ENCODE measurements around the gene AIP. TPM values are rescaled to one million over a fixed set of nuclear protein-coding genes. Genes with fewer than 3 reads are reported as not detected.

Gene AIP
- polyA plus RNA-seq, 5 donors: 45.4 to 67.7 (median 60.0) TPM

DNA sequence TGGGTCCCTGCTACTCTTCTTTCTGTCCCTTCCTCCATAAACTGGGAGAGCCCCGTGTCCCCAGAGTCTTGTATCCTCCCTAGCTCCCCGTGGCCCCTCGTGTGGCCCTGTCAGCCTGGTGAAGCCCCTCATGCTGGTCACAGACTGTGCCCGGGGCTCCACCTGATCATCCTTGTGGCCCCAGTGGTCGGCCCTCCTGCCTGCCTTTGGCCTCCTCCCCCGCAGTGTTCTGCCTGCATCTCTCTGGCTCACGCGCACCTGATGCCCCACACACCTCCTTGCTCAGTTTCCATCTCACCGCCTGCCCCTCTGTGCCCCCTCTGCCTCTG lies 41.6 kb downstream of the AIP start:
- no peak for DNase-seq

DNA sequence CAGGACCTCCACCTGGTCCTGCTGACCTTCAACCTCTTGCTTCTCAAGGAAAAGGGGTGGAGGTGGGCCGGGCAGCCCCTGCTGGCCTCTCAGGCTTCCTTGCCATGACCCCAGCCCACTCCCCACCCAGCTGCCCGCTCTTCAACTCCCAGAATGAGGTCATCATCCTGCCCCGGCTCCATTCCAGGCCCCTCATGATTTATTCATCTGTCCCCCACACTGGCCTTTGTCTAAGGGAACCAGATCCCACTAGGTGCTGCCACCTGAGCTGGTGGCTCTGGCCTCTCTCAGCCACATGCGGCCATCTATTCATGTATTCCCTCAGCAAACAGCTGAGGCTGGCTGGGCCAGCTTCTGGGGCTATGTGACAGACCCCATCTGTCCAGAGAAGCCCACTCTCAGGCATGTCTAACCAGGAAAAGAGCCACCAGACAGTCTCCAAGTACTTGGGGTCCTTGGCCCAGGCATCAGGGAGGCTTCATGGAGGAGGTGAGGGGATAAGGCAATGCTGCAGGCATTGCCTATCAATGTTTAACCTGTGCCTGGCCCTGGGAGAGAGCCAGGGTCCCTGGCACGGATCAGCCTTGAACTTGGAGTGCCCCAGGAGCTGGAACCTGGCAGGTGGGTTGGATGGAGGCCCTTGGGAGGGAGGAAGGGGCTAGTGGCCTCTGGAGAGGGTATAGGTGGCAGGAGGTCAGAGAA lies 42.6 kb downstream of the AIP start:
- no peak for DNase-seq

- DNase-seq: no peak
Measured at GRCh38 chr11:67528376-67528775, 45.5 kb downstream of the AIP start.

- DNase-seq: no peak
Measured at GRCh38 chr11:67530282-67530592, 47.4 kb downstream of the AIP start.

DNA sequence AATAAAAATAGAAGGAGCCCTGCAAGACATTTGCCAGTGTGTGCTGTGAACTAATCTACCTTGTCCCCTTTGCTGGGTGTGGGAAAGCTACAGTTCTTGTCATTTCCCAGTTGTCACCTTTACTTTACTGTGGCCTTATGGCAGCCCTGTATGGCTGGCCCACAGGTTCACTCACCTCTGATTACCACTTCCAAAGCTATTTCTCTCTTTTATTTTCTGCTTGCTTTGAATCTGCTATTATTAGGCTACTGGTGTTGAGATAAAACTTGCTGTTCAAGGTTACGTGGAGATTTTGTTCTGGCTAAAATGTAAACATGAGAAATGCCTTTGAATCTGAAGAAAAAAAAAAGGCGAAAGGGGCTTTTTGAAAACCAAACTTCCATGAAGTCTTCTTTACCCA lies 50.1 kb downstream of the AIP start:
- DNase-seq: no peak

DNA sequence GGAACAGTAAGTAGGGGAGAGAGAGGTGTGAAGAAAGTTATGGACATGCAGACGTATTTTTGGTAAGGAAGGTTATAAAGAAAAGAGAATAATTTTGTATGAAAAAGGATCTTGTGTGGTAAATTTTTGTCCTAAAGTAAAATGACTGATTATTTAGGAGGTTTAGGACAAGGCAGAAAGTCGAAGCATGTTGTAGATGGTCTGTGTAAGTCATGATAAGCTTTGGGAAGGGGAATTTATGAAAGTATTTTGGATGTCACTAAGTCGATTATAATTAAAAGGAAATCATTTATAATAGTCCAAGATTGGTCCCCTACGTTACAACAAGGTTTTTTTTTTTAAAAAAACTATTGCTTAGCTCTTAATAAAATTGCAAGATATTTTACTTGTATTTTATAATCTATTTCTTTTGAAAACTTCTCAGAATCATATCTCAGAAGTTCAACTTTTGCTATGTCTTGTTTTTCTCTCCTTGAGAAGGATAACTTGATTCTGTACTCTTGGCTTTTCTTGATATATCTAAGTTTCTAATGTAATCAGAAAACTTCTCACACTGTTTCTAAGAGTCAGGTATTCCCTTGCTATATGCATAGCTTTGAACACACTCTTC lies 51.3 kb downstream of the AIP start:
- no peak for DNase-seq

GRCh38 chr11:67535561-67535960 lies 52.7 kb downstream of the AIP start:
- no peak for DNase-seq

DNA sequence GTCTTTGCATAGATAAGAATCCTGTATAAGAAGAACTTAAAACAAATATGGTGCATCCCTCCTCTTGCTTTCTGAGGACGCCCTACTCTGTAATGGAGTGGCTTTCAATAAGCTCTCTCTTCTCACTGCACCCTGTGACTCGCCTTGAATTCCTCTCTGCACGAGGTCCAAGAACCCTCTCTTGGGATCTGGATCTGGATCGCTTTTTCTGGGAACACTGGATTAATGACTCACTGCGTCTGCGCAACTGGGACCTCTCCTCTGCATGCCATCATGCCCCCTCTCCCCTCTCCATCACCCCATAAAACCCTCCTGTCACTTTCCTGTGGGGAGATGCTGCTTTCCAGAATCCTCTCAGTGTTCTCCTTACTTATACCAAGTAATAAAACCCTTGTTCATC lies 55.5 kb downstream of the AIP start:
- DNase-seq: no peak

DNA sequence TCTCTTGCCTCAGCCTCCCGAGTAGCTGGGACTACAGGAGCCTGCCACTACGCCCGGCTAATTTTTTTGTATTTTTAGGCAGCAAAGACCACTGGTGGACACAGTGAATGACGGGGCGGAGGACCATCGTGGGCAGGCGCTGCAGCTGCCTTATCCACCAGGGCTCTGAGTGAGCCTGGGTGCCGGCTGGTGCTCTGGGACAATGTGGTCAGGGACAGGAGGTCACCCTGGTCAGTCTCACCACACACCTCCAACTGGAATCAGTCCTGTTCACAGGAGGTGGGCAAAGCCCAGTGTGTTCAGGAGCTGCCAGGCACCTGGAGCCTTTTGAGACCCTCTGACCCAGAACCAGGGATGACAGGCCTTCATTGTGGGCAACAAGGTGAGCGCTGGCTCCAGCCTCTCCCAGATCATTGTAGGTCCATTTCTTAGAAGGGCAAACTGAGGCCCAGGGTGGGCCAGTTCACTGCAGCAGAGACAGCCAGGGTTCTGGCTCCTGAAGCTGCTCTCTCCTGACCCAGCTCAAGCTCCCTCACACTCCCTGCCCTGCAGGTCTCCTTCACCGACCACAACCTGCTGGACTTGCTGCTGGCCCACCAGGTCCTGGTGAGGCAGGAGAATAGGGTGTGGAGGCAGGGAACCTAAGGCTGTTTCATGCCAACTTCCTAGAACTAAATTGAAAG lies 56.1 kb downstream of the AIP start:
- no peak for DNase-seq

DNA sequence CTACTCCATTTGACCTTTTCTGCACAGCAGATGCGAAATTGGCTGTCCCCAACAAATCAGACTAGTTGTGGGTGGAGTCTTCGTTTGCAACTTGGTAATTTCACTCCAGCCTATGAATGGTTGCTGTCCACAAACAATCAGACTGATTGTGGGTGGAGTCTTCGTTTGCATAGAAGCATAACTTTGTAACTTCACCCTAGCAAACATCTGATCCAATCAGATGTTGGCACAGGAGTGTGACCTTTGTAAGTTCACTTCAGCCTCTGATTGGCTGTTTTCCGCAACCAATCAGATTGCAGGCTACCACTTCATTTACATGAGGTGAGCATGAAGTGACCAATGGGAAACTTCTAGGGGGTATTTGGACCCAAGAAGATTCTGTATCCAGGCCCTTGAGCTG lies 56.7 kb downstream of the AIP start:
- no peak for DNase-seq

Other genes with a start within 250 kb of the AIP start
- gene GRK2, start 216.6 kb upstream of the AIP start, polyA plus RNA-seq (ENCODE audit: insufficient read depth in 1 of 5, insufficient read length in 5 of 5, low replicate concordance in 1 of 5): 10 to 100 TPM; 43.6 to 75.6 (median 57.5) TPM
- gene ANKRD13D, start 193.7 kb upstream of the AIP start, polyA plus RNA-seq (ENCODE audit: insufficient read depth in 1 of 5, insufficient read length in 5 of 5, low replicate concordance in 1 of 5): 10 to 100 TPM; 33.2 to 53.5 (median 47.0) TPM
- 10 to 100 TPM; 21.8 to 37.6 (median 30.3) TPM for gene SSH3, start 179.5 kb upstream of the AIP start, polyA plus RNA-seq (ENCODE audit: insufficient read depth in 1 of 5, insufficient read length in 5 of 5, low replicate concordance in 1 of 5)
- 10 to 100 TPM; 21.3 to 40.2 (median 35.8) TPM for gene POLD4, start 129.5 kb upstream of the AIP start, polyA plus RNA-seq (ENCODE audit: insufficient read depth in 1 of 5, insufficient read length in 5 of 5, low replicate concordance in 1 of 5)
- 10 to 100 TPM; 11.1 to 14.7 (median 13.7) TPM for gene CLCF1, start 109.4 kb upstream of the AIP start, polyA plus RNA-seq (ENCODE audit: insufficient read depth in 1 of 5, insufficient read length in 5 of 5, low replicate concordance in 1 of 5)
- 10 to 100 TPM; 18.4 to 30.8 (median 24.2) TPM for gene RAD9A, start 91.0 kb upstream of the AIP start, polyA plus RNA-seq (ENCODE audit: insufficient read depth in 1 of 5, insufficient read length in 5 of 5, low replicate concordance in 1 of 5)
- 100 to 1,000 TPM in 4 of 5 donors, 10 to 100 TPM in 1; 99.0 to 167 (median 115) TPM for gene PPP1CA, start 81.2 kb upstream of the AIP start, polyA plus RNA-seq (ENCODE audit: insufficient read depth in 1 of 5, insufficient read length in 5 of 5, low replicate concordance in 1 of 5)
- gene TBC1D10C, start 78.9 kb upstream of the AIP start, polyA plus RNA-seq (ENCODE audit: insufficient read depth in 1 of 5, insufficient read length in 5 of 5, low replicate concordance in 1 of 5): 1 to 10 TPM; 3.9 to 6.2 (median 4.7) TPM
- 1 to 10 TPM; 2.6 to 5.3 (median 4.5) TPM for gene CARNS1, start 67.3 kb upstream of the AIP start, polyA plus RNA-seq (ENCODE audit: insufficient read depth in 1 of 5, insufficient read length in 5 of 5, low replicate concordance in 1 of 5)
- 10 to 100 TPM; 34.2 to 45.2 (median 40.7) TPM for gene RPS6KB2, start 54.5 kb upstream of the AIP start, polyA plus RNA-seq (ENCODE audit: insufficient read depth in 1 of 5, insufficient read length in 5 of 5, low replicate concordance in 1 of 5)
- gene PTPRCAP, start 45.3 kb upstream of the AIP start, polyA plus RNA-seq (ENCODE audit: insufficient read depth in 1 of 5, insufficient read length in 5 of 5, low replicate concordance in 1 of 5): 1 to 10 TPM; 1.3 to 3.3 (median 1.8) TPM
- gene CORO1B, start 39.5 kb upstream of the AIP start, polyA plus RNA-seq (ENCODE audit: insufficient read depth in 1 of 5, insufficient read length in 5 of 5, low replicate concordance in 1 of 5): 10 to 100 TPM; 39.8 to 75.4 (median 45.9) TPM
- not detected for gene GPR152, start 30.3 kb upstream of the AIP start, polyA plus RNA-seq (ENCODE audit: insufficient read depth in 1 of 5, insufficient read length in 5 of 5, low replicate concordance in 1 of 5)
- gene CABP4, start 27.7 kb upstream of the AIP start, polyA plus RNA-seq (ENCODE audit: insufficient read depth in 1 of 5, insufficient read length in 5 of 5, low replicate concordance in 1 of 5): 1 to 10 TPM; 1.9 to 2.5 (median 2.2) TPM
- gene TMEM134, start 13.8 kb upstream of the AIP start, polyA plus RNA-seq (ENCODE audit: insufficient read depth in 1 of 5, insufficient read length in 5 of 5, low replicate concordance in 1 of 5): 10 to 100 TPM; 34.8 to 67.1 (median 47.5) TPM
- gene PITPNM1, start 22.3 kb downstream of the AIP start, polyA plus RNA-seq (ENCODE audit: insufficient read depth in 1 of 5, insufficient read length in 5 of 5, low replicate concordance in 1 of 5): 10 to 100 TPM; 16.3 to 33.3 (median 19.5) TPM
- 10 to 100 TPM; 23.4 to 48.9 (median 29.2) TPM for gene CDK2AP2, start 25.1 kb downstream of the AIP start, polyA plus RNA-seq (ENCODE audit: insufficient read depth in 1 of 5, insufficient read length in 5 of 5, low replicate concordance in 1 of 5)
- gene CABP2, start 40.4 kb downstream of the AIP start, polyA plus RNA-seq (ENCODE audit: insufficient read depth in 1 of 5, insufficient read length in 5 of 5, low replicate concordance in 1 of 5): not detected
- gene GSTP1, start 100.8 kb downstream of the AIP start, polyA plus RNA-seq (ENCODE audit: insufficient read depth in 1 of 5, insufficient read length in 5 of 5, low replicate concordance in 1 of 5): 1,000 to 10,000 TPM in 1 of 5 donors, 100 to 1,000 TPM in 4; 653 to 1,043 (median 745) TPM
- 100 to 1,000 TPM; 140 to 210 (median 174) TPM for gene NDUFV1, start 123.9 kb downstream of the AIP start, polyA plus RNA-seq (ENCODE audit: insufficient read depth in 1 of 5, insufficient read length in 5 of 5, low replicate concordance in 1 of 5)
- 1 to 10 TPM; 3.1 to 8.1 (median 3.4) TPM for gene NUDT8, start 146.9 kb downstream of the AIP start, polyA plus RNA-seq (ENCODE audit: insufficient read depth in 1 of 5, insufficient read length in 5 of 5, low replicate concordance in 1 of 5)
- under 1 TPM in 1 of 5 donors, not detected in 4; 0.12 TPM for gene TBX10, start 156.7 kb downstream of the AIP start, polyA plus RNA-seq (ENCODE audit: insufficient read depth in 1 of 5, insufficient read length in 5 of 5, low replicate concordance in 1 of 5)
- 1 to 10 TPM in 1 of 5 donors, under 1 TPM in 4; 0.26 to 1.1 (median 0.47) TPM for gene ACY3, start 167.7 kb downstream of the AIP start, polyA plus RNA-seq (ENCODE audit: insufficient read depth in 1 of 5, insufficient read length in 5 of 5, low replicate concordance in 1 of 5)
- 1 to 10 TPM in 4 of 5 donors, under 1 TPM in 1; 0.98 to 1.8 (median 1.2) TPM for gene ALDH3B2, start 191.6 kb downstream of the AIP start, polyA plus RNA-seq (ENCODE audit: insufficient read depth in 1 of 5, insufficient read length in 5 of 5, low replicate concordance in 1 of 5)